HEK293 (cell line): Measurements from ENCODE around the gene CTAGE8.
"Not testable (repeated sequence)": the region's sequence is repeated elsewhere in the genome, so short reads cannot be mapped to it uniquely, and the experiment has no call there.

Experiments
- CTCF ChIA-PET: fragments of 350-600 bp; formaldehyde crosslinking; extraction: SDS; loops from one replicate; lab custom pipeline; 2021; ENCODE audit warnings: antibody characterized with exemption; lab: Yijun Ruan, JAX
- POLR2A ChIA-PET: fragments of 300-600 bp; formaldehyde crosslinking; extraction: SDS; loops from one replicate; lab custom pipeline; 2020; ENCODE audit warnings: antibody characterized with exemption, inconsistent platforms; lab: Yijun Ruan, JAX
- H3K27ac ChIP-seq: fragments of 200-500 bp; sonication (Bioruptor generic); 2 replicates; pipeline ENCODE4 v1.5.1; 2014; ENCODE audit warnings: low read depth, low read length, control low read depth, inconsistent platforms; ENCODE audit errors: extremely low read depth
- H3K36me3 ChIP-seq, 2 experiments: fragments of 200-500 bp in 1 of 2; sonication (Bioruptor generic) in 1 of 2; 1 replicate in 1 of 2; 2 replicates in 1 of 2; pipeline ENCODE4 v1.5.1; 2014 to 2017; ENCODE audit warnings: inconsistent platforms in 2 of 2, low read length in 2 of 2; ENCODE audit not compliant: control insufficient read depth in 2 of 2, insufficient read depth in 1 of 2
- H3K4me1 ChIP-seq: fragments of 200-500 bp; sonication (Bioruptor generic); 2 replicates; pipeline ENCODE4 v1.5.1; 2014; ENCODE audit warnings: mild to moderate bottlenecking, low read length, inconsistent platforms; ENCODE audit not compliant: control insufficient read depth, insufficient read depth
- H3K4me3 ChIP-seq: 2 replicates; pipeline ENCODE4 v1.5.1; 2011; ENCODE audit warnings: low read depth, mild to moderate bottlenecking, control low read depth, low read length, moderate library complexity
- H3K9me3 ChIP-seq: fragments of 200-500 bp; sonication (Bioruptor generic); 2 replicates; pipeline ENCODE4 v1.5.1; 2014; ENCODE audit warnings: low read depth, low read length, inconsistent platforms; ENCODE audit not compliant: control insufficient read depth, insufficient read depth

The CTAGE8 gene

GRCh38 chr7:144269188-144269587 lies at the start of gene CTAGE8:
TSS of gene CTAGE8 (minus strand) at chr7:144269288. CDS start at chr7:144269250, 38 bp downstream.
- H3K9me3 ChIP-seq, POLR2A ChIA-PET, CTCF ChIA-PET, H3K4me1 ChIP-seq, H3K4me3 ChIP-seq, H3K36me3 ChIP-seq, H3K27ac ChIP-seq: not testable (repeated sequence)

- H3K4me1 ChIP-seq, H3K36me3 ChIP-seq, H3K27ac ChIP-seq, POLR2A ChIA-PET, CTCF ChIA-PET, H3K9me3 ChIP-seq, H3K4me3 ChIP-seq: not testable (repeated sequence)
These were observed 48.4 kb upstream of the CTAGE8 start for GRCh38 chr7:144317537-144317936.

- POLR2A ChIA-PET, H3K4me1 ChIP-seq, H3K4me3 ChIP-seq, H3K36me3 ChIP-seq, H3K27ac ChIP-seq, CTCF ChIA-PET, H3K9me3 ChIP-seq: not testable (repeated sequence)
These were observed 42.9 kb upstream of the CTAGE8 start, which contains the start of gene OR2A1 for GRCh38 chr7:144311872-144312469. TSS of gene OR2A1 (plus strand) at chr7:144312419. CDS start at chr7:144318125, 5,706 bp downstream.

GRCh38 chr7:144311218-144311617 lies 42.1 kb upstream of the CTAGE8 start:
- H3K4me3 ChIP-seq, POLR2A ChIA-PET, H3K36me3 ChIP-seq, H3K4me1 ChIP-seq, H3K27ac ChIP-seq, H3K9me3 ChIP-seq, CTCF ChIA-PET: not testable (repeated sequence)

GRCh38 chr7:144309702-144310101 lies 40.6 kb upstream of the CTAGE8 start:
- H3K4me1 ChIP-seq, CTCF ChIA-PET, POLR2A ChIA-PET, H3K9me3 ChIP-seq, H3K27ac ChIP-seq, H3K36me3 ChIP-seq, H3K4me3 ChIP-seq: not testable (repeated sequence)

GRCh38 chr7:144305156-144305555 lies 36.1 kb upstream of the CTAGE8 start:
- H3K27ac ChIP-seq, H3K4me3 ChIP-seq, POLR2A ChIA-PET, H3K36me3 ChIP-seq, H3K9me3 ChIP-seq, H3K4me1 ChIP-seq, CTCF ChIA-PET: not testable (repeated sequence)

- H3K36me3 ChIP-seq, CTCF ChIA-PET, H3K4me1 ChIP-seq, H3K9me3 ChIP-seq, POLR2A ChIA-PET, H3K27ac ChIP-seq, H3K4me3 ChIP-seq: not testable (repeated sequence)
These were observed 34.5 kb upstream of the CTAGE8 start for GRCh38 chr7:144303607-144304006.

GRCh38 chr7:144302578-144303303 lies 33.7 kb upstream of the CTAGE8 start:
- POLR2A ChIA-PET, H3K4me3 ChIP-seq, H3K4me1 ChIP-seq, H3K27ac ChIP-seq, CTCF ChIA-PET, H3K36me3 ChIP-seq, H3K9me3 ChIP-seq: not testable (repeated sequence)

GRCh38 chr7:144293794-144294499 lies 24.9 kb upstream of the CTAGE8 start:
- CTCF ChIA-PET, H3K27ac ChIP-seq, H3K4me3 ChIP-seq, POLR2A ChIA-PET, H3K4me1 ChIP-seq, H3K36me3 ChIP-seq, H3K9me3 ChIP-seq: not testable (repeated sequence)

GRCh38 chr7:144292384-144293161 lies 23.5 kb upstream of the CTAGE8 start:
- H3K36me3 ChIP-seq, CTCF ChIA-PET, H3K4me3 ChIP-seq, POLR2A ChIA-PET, H3K27ac ChIP-seq, H3K9me3 ChIP-seq, H3K4me1 ChIP-seq: not testable (repeated sequence)
